HL-60 (cell line): ENCODE results near the gene PNPO.

ENCODE experiments used
- DNase-seq, 2 experiments: peaks; one replicate each; pipeline ENCODE4 v3.0.0-alpha.2; 2010 to 2020; ENCODE audit warnings: low read depth in 1 of 2, low spot score in 1 of 2
- H3K27ac ChIP-seq: fragments of 250-450 bp; sonication (Bioruptor Pico); replicated peaks from 2 replicates; pipeline ENCODE4 v1.5.1; 2020; ENCODE audit warnings: mild to moderate bottlenecking, moderate library complexity
- H3K27me3 ChIP-seq: fragments of 250-450 bp; sonication (Bioruptor Pico); 2 replicates; pipeline ENCODE4 v1.5.1; 2021; ENCODE audit warnings: mild to moderate bottlenecking, moderate library complexity; ENCODE audit not compliant: insufficient read depth, poor library complexity, severe bottlenecking
- H3K4me3 ChIP-seq: replicated peaks from 2 replicates; pipeline ENCODE4 v1.5.1; 2011; ENCODE audit warnings: mild to moderate bottlenecking, control low read depth, low read length; ENCODE audit not compliant: insufficient read depth
- CTCF ChIP-seq: IDR thresholded peaks from one replicate; pipeline ENCODE4 v1.5.1; 2011; ENCODE audit warnings: low read length, control low read depth, inconsistent platforms; ENCODE audit not compliant: insufficient read depth
- GABPA ChIP-seq: IDR thresholded peaks from 2 replicates; pipeline ENCODE4 v1.6.1; 2012; ENCODE audit warnings: low read depth
- POLR2AphosphoS5 ChIP-seq: IDR thresholded peaks from 2 replicates; pipeline ENCODE4 v1.6.1; 2012; ENCODE audit warnings: low read depth
- REST ChIP-seq: IDR thresholded peaks from 2 replicates; pipeline ENCODE4 v1.6.1; 2012; ENCODE audit warnings: low read depth; ENCODE audit not compliant: insufficient replicate concordance
- SPI1 ChIP-seq: IDR thresholded peaks from 2 replicates; pipeline ENCODE4 v1.6.1; 2012; ENCODE audit warnings: low read depth, mild to moderate bottlenecking, borderline replicate concordance

The PNPO gene

GRCh38 chr17:47945080-47945479, 3.7 kb downstream of the PNPO start:
- peak in 1 of 2 experiments; percentile 54 for DNase-seq
- Histone ChIP-seq H3K27me3 (no peaks in the 10 kb centered on the region), H3K4me3 (no peak overlapping the region), H3K27ac (no peak overlapping the region)
- TF ChIP-seq SPI1 (no peak), GABPA (no peak), REST (no peak), CTCF (no peak), POLR2AphosphoS5 (no peak)

GRCh38 chr17:47945529-47946508, 4.4 kb downstream of the PNPO start:
- Histone ChIP-seq H3K27ac (no peak overlapping the region), H3K4me3 (no peak overlapping the region), H3K27me3 (no peaks in the 10 kb centered on the region)
- no peak for DNase-seq
- TF ChIP-seq POLR2AphosphoS5: no peak
- no peak for TF ChIP-seq CTCF
- no peak for TF ChIP-seq REST
- peak; percentile 79; the same call in 1 of the 2 replicates for TF ChIP-seq SPI1

- Histone ChIP-seq H3K4me3 (no peak overlapping the region), H3K27me3 (no peaks in the 10 kb centered on the region), H3K27ac (no peak overlapping the region)
- DNase-seq: no peak
- TF ChIP-seq POLR2AphosphoS5 (no peak), REST (no peak), SPI1 (no peak), GABPA (no peak), CTCF (no peak)
Observed at GRCh38 chr17:47946516-47946915, 5.1 kb downstream of the PNPO start.
